A549 (cell line): ENCODE data around the gene PROC. TPM values are rescaled to one million over a fixed set of nuclear protein-coding genes. Genes with fewer than 3 reads are reported as not detected.
A peak's percentile ranks its signal among the peaks of the same experiment; 100 is the strongest.

Experiments
- ATAC-seq, 2 experiments: fragments of 200-7000 bp in 1 of 2; fragments of >200 bp in 1 of 2; cut with Nextera tagmentation in 1 of 2; cut with Tn5 transposase in 1 of 2; 3 replicates each; pipeline versions ENCODE4 v1.8.0 to v1.9.1; 2018 to 2020; ENCODE audit warnings: mild to moderate bottlenecking in 1 of 2, moderate library complexity in 1 of 2
- CTCF ChIA-PET: fragments of 300-600 bp; sonication (Branson Sonifier 250); formaldehyde crosslinking; extraction: SDS; loops from one replicate; lab custom pipeline; 2021; ENCODE audit warnings: antibody characterized with exemption, inconsistent platforms; lab: Yijun Ruan, JAX
- POLR2A ChIA-PET: fragments of 350-600 bp; formaldehyde crosslinking; extraction: SDS; loops from one replicate; lab custom pipeline; 2021; ENCODE audit warnings: antibody characterized with exemption, inconsistent platforms; lab: Yijun Ruan, JAX
- DNase-seq, 2 experiments: peaks; one replicate each; pipeline versions ENCODE4 v3.0.0 to v3.0.0-alpha.2; 2011 to 2016; ENCODE audit warnings: low read depth in 1 of 2, low spot score in 1 of 2
- FAIRE-seq: peaks from 2 replicates; lab custom pipeline; 2011; peaks lifted over from hg19 to GRCh38; lab: Jason Lieb, UNC
- H3K27ac ChIP-seq, 2 experiments: fragments of >200 bp; sonication (Bioruptor Twin); formaldehyde crosslinking; 3 replicates each; pipeline ENCODE4 v1.5.1; 2016 to 2017
- H3K4me1 ChIP-seq: fragments of >200 bp; sonication (Bioruptor Twin); formaldehyde crosslinking; 3 replicates; pipeline ENCODE4 v1.6.1; 2016
- H3K4me2 ChIP-seq: fragments of >200 bp; sonication (Bioruptor Twin); formaldehyde crosslinking; 3 replicates; pipeline ENCODE4 v1.6.1; 2016
- H3K4me3 ChIP-seq: fragments of >200 bp; sonication (Bioruptor Twin); formaldehyde crosslinking; 3 replicates; pipeline ENCODE4 v1.5.1; 2016
- H3K9me3 ChIP-seq: fragments of >200 bp; sonication (Bioruptor Twin); formaldehyde crosslinking; 3 replicates; pipeline ENCODE4 v1.6.1; 2016
- BHLHE40 ChIP-seq: IDR thresholded peaks from 2 replicates; pipeline ENCODE4 v1.6.1; 2012; ENCODE audit warnings: low read depth, low read length, inconsistent platforms
- CHD2 ChIP-seq: fragments of 150-350 bp; IDR thresholded peaks from 2 replicates; pipeline ENCODE4 v1.6.1; 2014; ENCODE audit warnings: low read length; ENCODE audit not compliant: partially characterized antibody
- EHF ChIP-seq: fragments of 250-450 bp; sonication (Bioruptor Pico); IDR thresholded peaks from 2 replicates; pipeline ENCODE4 v1.5.0; 2020; ENCODE audit warnings: mild to moderate bottlenecking
- EHMT2 ChIP-seq: fragments of 200-600 bp; sonication (generic); IDR thresholded peaks from 2 replicates; pipeline ENCODE4 v1.6.1; 2016; ENCODE audit warnings: antibody characterized with exemption, low read depth, mild to moderate bottlenecking, moderate library complexity
- EP300 ChIP-seq, 2 experiments: fragments of >200 bp; sonication (Bioruptor Twin); formaldehyde crosslinking; IDR thresholded peaks; 2 replicates in 1 of 2; 3 replicates in 1 of 2; pipeline ENCODE4 v1.6.1; 2016 to 2017
- ESRRA ChIP-seq: fragments of 150-350 bp; IDR thresholded peaks from 2 replicates; pipeline ENCODE4 v1.6.1; 2014; ENCODE audit warnings: mild to moderate bottlenecking, low read length, borderline replicate concordance
- FOSB ChIP-seq: fragments of 250-450 bp; sonication (Bioruptor Pico); IDR thresholded peaks from 2 replicates; pipeline ENCODE4 v1.5.0; 2020; ENCODE audit warnings: mild to moderate bottlenecking, moderate library complexity
- FOSL2 ChIP-seq, 2 experiments: fragments of 450-650 bp in 1 of 2; fragments of >200 bp in 1 of 2; sonication (Bioruptor Twin) in 1 of 2; formaldehyde crosslinking; IDR thresholded peaks; 2 replicates each; pipeline versions ENCODE4 v1.5.0 to v1.6.1; 2016 to 2020; ENCODE audit warnings: mild to moderate bottlenecking in 1 of 2, moderate library complexity in 1 of 2
- FOXS1 ChIP-seq: fragments of 250-450 bp; sonication (Bioruptor Pico); IDR thresholded peaks from 2 replicates; pipeline ENCODE4 v1.5.0; 2020; ENCODE audit warnings: mild to moderate bottlenecking, moderate library complexity
- HDAC2 ChIP-seq: fragments of 200-600 bp; sonication (generic); IDR thresholded peaks from 2 replicates; pipeline ENCODE4 v1.6.1; 2016
- HOXB5 ChIP-seq: fragments of 250-450 bp; sonication (Bioruptor Pico); IDR thresholded peaks from 2 replicates; pipeline ENCODE4 v1.5.0; 2020; ENCODE audit warnings: mild to moderate bottlenecking, moderate library complexity
- JUN ChIP-seq, 2 experiments: fragments of >200 bp; sonication (Bioruptor Twin); formaldehyde crosslinking; IDR thresholded peaks; 2 replicates in 1 of 2; 3 replicates in 1 of 2; pipeline ENCODE4 v1.6.1; 2016 to 2017
- KDM5A ChIP-seq: fragments of 200-600 bp; sonication (generic); IDR thresholded peaks from 2 replicates; pipeline ENCODE4 v1.6.1; 2016; ENCODE audit warnings: antibody characterized with exemption, mild to moderate bottlenecking
- MAFK ChIP-seq: fragments of 450-650 bp; IDR thresholded peaks from 2 replicates; pipeline ENCODE4 v1.6.1; 2014; ENCODE audit not compliant: partially characterized antibody
- MYC ChIP-seq: IDR thresholded peaks from 2 replicates; pipeline ENCODE4 v1.6.1; 2012; ENCODE audit warnings: mild to moderate bottlenecking, inconsistent platforms, low read length, improper control_type of control experiment, borderline replicate concordance
- NFE2L2 ChIP-seq: fragments of 150-350 bp; conservative IDR thresholded peaks from 2 replicates; pipeline ENCODE4 v1.6.1; 2014; ENCODE audit warnings: low read length
- NR3C1 ChIP-seq: fragments of >200 bp; sonication (Bioruptor Twin); formaldehyde crosslinking; IDR thresholded peaks from 3 replicates; pipeline ENCODE4 v1.6.1; 2017
- POLR2AphosphoS2 ChIP-seq: conservative IDR thresholded peaks from 2 replicates; pipeline ENCODE4 v1.6.1; 2012; ENCODE audit warnings: low read length, improper control_type of control experiment, inconsistent platforms
- RAD21 ChIP-seq, 2 experiments: fragments of >200 bp in 1 of 2; sonication (Bioruptor Twin) in 1 of 2; formaldehyde crosslinking in 1 of 2; IDR thresholded peaks in 1 of 2; conservative IDR thresholded peaks in 1 of 2; 2 replicates in 1 of 2; 3 replicates in 1 of 2; pipeline ENCODE4 v1.6.1; 2012 to 2018; ENCODE audit warnings: inconsistent platforms in 1 of 2
- RFX5 ChIP-seq: fragments of 450-650 bp; IDR thresholded peaks from 2 replicates; pipeline ENCODE4 v1.7.1; 2014; ENCODE audit warnings: antibody characterized with exemption, mild to moderate bottlenecking, moderate library complexity
- RNF2 ChIP-seq: fragments of 200-600 bp; sonication (generic); IDR thresholded peaks from 2 replicates; pipeline ENCODE4 v1.6.1; 2016; ENCODE audit warnings: low read depth, mild to moderate bottlenecking, antibody characterized with exemption, moderate library complexity, borderline replicate concordance
- SMC3 ChIP-seq: fragments of >200 bp; sonication (Bioruptor Twin); formaldehyde crosslinking; IDR thresholded peaks from 3 replicates; pipeline ENCODE4 v1.6.1; 2018; ENCODE audit warnings: inconsistent platforms
- SREBF2 ChIP-seq: fragments of 450-650 bp; IDR thresholded peaks from 2 replicates; pipeline ENCODE4 v1.6.1; 2014; ENCODE audit warnings: mild to moderate bottlenecking, moderate library complexity
- TFCP2L1 ChIP-seq: fragments of 250-450 bp; sonication (Bioruptor Pico); IDR thresholded peaks from 2 replicates; pipeline ENCODE4 v1.5.0; 2021; ENCODE audit warnings: mild to moderate bottlenecking
- ZC3H11A ChIP-seq: fragments of 450-650 bp; IDR thresholded peaks from 2 replicates; pipeline ENCODE4 v1.6.1; 2014; ENCODE audit warnings: antibody characterized with exemption, mild to moderate bottlenecking
- ZFP36 ChIP-seq: fragments of 450-650 bp; IDR thresholded peaks from 2 replicates; pipeline ENCODE4 v1.6.1; 2014; ENCODE audit warnings: borderline replicate concordance; ENCODE audit not compliant: partially characterized antibody
- ZNF302 ChIP-seq: fragments of 250-450 bp; sonication (Bioruptor Pico); IDR thresholded peaks from 2 replicates; pipeline ENCODE4 v1.9.0; 2021; ENCODE audit warnings: inconsistent platforms, mild to moderate bottlenecking, moderate library complexity
- WGBS: methylation state at CpG from one replicate; pipeline ENCODE4 v1.1.6; 2017; ENCODE audit errors: missing lambda C conversion rate; 5-methylcytosine and 5-hydroxymethylcytosine counted together
- polyA plus RNA-seq, 4 experiments: library from polyadenylated mRNA; depleted of rRNA in 3 of 4; stranded (reverse); fragments of >200 nt; fragmentation: RNase III in 1 of 4; extraction: RNeasy Plus Mini Kit Qiagen cat#74134 plus additional on column Dnase treatment in 1 of 4; gene quantifications; 2 replicates in 3 of 4; 3 replicates in 1 of 4; pipeline ENCODE4 v1.2.3, GENCODE V29; 2011 to 2017
- TF ChIP-seq, protein P1 (sequence below): IDR thresholded peaks from 2 replicates; pipeline ENCODE4 v1.6.1; 2012
- TF ChIP-seq, protein P2 (sequence below): IDR thresholded peaks from 2 replicates; pipeline ENCODE4 v1.6.1; 2012; ENCODE audit warnings: low read depth, borderline replicate concordance

The PROC gene
- polyA plus RNA-seq, 2 of the 4 experiments (the other 2 are of a cell fraction) = 2.0 to 7.9 TPM

DNA sequence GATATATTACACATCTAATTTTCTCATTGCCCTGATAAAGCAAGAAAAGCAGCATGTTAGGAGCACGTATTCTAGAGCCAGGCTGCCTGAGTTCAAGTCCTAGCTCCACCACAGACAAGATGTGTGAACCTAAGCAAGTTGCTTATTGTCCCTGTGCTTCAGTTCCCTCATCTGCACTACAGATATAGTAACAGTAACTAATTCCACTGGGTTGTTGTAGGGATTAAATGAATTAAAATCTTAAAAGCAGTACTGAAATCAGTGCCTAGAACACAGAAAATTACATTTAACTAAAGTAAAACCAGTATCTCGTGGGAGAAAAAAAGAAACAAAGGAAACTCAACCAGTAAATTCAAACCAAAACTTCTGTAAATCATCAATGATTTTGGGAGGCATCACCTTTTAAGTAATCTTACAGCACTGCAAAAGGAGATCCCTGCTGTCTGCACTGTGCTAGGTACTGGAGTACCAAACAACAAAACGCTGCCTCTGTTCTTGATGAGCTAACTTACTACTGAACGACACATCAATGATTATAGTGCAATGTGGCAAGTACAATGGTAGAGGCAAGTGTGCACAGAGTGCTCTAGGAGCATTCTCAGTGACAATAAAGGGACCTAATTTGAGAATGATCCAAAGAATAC lies 38.4 kb upstream of the PROC start:
- Histone ChIP-seq H3K4me1 (peaks cover 41% of the 10 kb centered on the region), H3K4me3 (no peak overlapping the region), H3K9me3 (no peaks in the 10 kb centered on the region), H3K4me2 (no peak overlapping the region), H3K27ac (no peak overlapping the region)
- ATAC-seq (no peak), DNase-seq (no peak), FAIRE-seq (no peak)
- CTCF ChIA-PET = interaction anchor here (2.4 to 2.7 kb wide), 2 partner anchors 35 to 99 kb away, joined by 7 to 10 read pairs; no protein-coding TSS in a partner anchor
- 83% methylated on average over 4 of the region's 4 CpGs for WGBS
- TF ChIP-seq, protein P1, sequence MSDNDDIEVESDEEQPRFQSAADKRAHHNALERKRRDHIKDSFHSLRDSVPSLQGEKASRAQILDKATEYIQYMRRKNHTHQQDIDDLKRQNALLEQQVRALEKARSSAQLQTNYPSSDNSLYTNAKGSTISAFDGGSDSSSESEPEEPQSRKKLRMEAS = no peak
- TF ChIP-seq FOXS1 (CRISPR knock-in tag) (no peak), MAFK (no peak), ESRRA (no peak)
- POLR2A ChIA-PET = no interaction called here

DNA sequence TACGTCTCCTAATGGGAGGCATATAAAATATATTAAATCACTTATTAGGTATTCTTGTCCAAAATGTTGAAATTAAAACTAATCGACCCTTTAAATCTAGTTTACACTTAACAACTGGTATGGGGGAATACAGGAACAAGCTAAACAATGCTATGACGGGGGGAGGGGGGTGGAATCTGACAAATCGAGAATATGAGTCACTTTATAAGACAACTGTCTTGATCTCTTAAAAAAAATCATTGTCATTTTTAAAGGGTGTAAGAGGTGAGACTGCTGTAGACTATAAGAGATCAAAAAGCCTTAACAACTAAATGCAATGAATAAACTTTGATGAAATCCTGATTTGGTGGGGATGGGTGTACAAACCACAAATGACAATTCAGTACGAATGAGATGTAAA lies 36.5 kb upstream of the PROC start:
- CTCF ChIA-PET = interaction anchor here (1.0 kb wide), 1 partner anchor 13 kb away, joined by 5 read pairs; no protein-coding TSS in a partner anchor
- TF ChIP-seq FOSB (no peak), FOXS1 (CRISPR knock-in tag) (no peak), RFX5 (no peak), HOXB5 (no peak), FOSL2 (IDR thresholded peaks at IDR 0.05) (no peak), FOSL2 (CRISPR knock-in tag; IDR thresholded peaks at IDR 0.05) (0 out of 2 replicates have a peak, but pooled peaks have one; percentile 14)
- TF ChIP-seq, all 56 proteins: peak for 1
- Histone ChIP-seq H3K4me3 (no peak overlapping the region), H3K27ac (no peak overlapping the region), H3K4me1 (peaks cover 49% of the 10 kb centered on the region), H3K4me2 (peak overlapping the region; percentile 29), H3K9me3 (no peaks in the 10 kb centered on the region)
- WGBS = 50% methylated on average over 5 of the region's 5 CpGs
- no peak for ATAC-seq
- DNase-seq = no peak
- FAIRE-seq = no peak
- POLR2A ChIA-PET = no interaction called here

DNA sequence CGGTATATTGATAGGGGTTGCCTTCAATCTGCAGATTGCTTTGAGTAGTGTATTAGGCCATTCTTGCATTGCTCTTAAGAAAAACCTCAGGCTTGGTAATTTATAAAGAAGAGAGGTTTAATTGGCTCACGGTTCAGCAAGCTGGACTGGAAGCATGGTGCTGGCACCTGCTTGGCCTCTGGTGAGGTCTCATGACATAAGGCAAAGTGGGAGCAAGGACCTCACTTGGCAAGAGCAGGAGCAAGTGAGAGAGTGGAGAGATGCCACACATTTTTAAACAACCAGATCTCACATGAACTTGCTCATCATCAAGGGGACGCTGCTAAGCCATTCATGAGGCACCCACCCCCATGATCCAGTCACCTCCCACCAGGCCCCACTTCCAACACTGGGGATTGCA lies 35.4 kb upstream of the PROC start:
- FAIRE-seq (no peak), DNase-seq (no peak), ATAC-seq (no peak)
- CTCF ChIA-PET = no interaction called here
- POLR2A ChIA-PET = no interaction called here
- 90% methylated on average over 3 of the region's 3 CpGs for WGBS
- Histone ChIP-seq H3K4me1 (peaks cover 46% of the 10 kb centered on the region), H3K4me3 (no peak overlapping the region), H3K4me2 (no peak overlapping the region), H3K27ac (no peak overlapping the region), H3K9me3 (no peaks in the 10 kb centered on the region)
- TF ChIP-seq EHMT2 (no peak), FOSB (no peak), HDAC2 (no peak), RFX5 (no peak), NR3C1 (no peak), SMC3 (no peak), BHLHE40 (no peak), NFE2L2 (no peak), KDM5A (no peak), ESRRA (no peak), SREBF2 (no peak), RNF2 (no peak), EHF (CRISPR knock-in tag) (no peak), ZFP36 (no peak)
- TF ChIP-seq, protein P2, sequence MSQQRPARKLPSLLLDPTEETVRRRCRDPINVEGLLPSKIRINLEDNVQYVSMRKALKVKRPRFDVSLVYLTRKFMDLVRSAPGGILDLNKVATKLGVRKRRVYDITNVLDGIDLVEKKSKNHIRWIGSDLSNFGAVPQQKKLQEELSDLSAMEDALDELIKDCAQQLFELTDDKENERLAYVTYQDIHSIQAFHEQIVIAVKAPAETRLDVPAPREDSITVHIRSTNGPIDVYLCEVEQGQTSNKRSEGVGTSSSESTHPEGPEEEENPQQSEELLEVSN = no peak

DNA sequence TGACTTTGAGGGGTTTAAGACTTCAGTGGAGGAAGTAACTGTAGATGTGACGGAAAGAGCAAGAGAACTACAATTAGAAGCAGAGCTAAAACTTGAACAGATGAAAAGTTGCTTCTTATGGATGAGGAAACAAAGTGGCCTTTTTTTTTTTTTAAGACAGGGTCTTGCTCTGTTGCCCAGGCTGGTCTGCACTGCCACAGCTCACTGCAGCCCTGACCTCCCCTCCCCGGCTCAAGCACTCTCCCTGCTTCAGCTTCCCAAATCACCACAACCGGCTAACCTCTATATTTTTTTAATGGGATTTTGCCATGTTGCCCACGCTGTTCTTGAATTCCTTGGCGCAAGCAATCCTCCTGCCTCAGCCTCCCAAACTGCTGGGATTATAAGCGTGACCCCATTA lies 33.7 kb upstream of the PROC start:
- peaks cover 54% of the 10 kb centered on the region for H3K4me1 ChIP-seq
- H3K4me2 ChIP-seq = peak overlapping the region; percentile 11; the same call in 1 of the 3 replicates
- H3K9me3 ChIP-seq = no peaks in the 10 kb centered on the region
- ChIA-PET POLR2A (interaction anchor here (0.6 kb wide), 1 partner anchor 50 kb away, joined by 4 read pairs; no protein-coding TSS in a partner anchor), CTCF (interaction anchor here (0.6 to 0.7 kb wide), 2 partner anchors 31 to 187 kb away, joined by 3 read pairs; no protein-coding TSS in a partner anchor)
- DNase-seq (no peak), ATAC-seq (no peak), FAIRE-seq (no peak)
- WGBS = 95% methylated on average over 6 of the region's 6 CpGs
- no peak overlapping the region for H3K4me3 ChIP-seq
- no peak overlapping the region for H3K27ac ChIP-seq
- TF ChIP-seq TFCP2L1 (no peak), FOSB (no peak), MAFK (no peak), HDAC2 (no peak), NFE2L2 (no peak), EP300 (IDR thresholded peaks at IDR 0.05) (no peak), JUN (IDR thresholded peaks at IDR 0.05) (no peak), POLR2AphosphoS2 (no peak), BHLHE40 (no peak), ZNF302 (CRISPR knock-in tag) (no peak), FOSL2 (IDR thresholded peaks at IDR 0.05) (no peak), FOSL2 (CRISPR knock-in tag; IDR thresholded peaks at IDR 0.05) (no peak), NR3C1 (no peak), RAD21 (conservative IDR thresholded peaks at IDR 0.05 in 1 of 2, IDR thresholded peaks at IDR 0.05 in 1 of 2) (no peak), CHD2 (no peak), MYC (no peak), ZC3H11A (no peak)
- TF ChIP-seq, protein P2 = no peak
